NCI-H1092 treated with DMSO at 0.1 percent for 48 hours (cell line): Measurements from ENCODE around the gene RAP2B.
"Not testable (repeated sequence)": the region's sequence is repeated elsewhere in the genome, so short reads cannot be mapped to it uniquely, and the experiment has no call there.

Experiments used
- DNase-seq: peaks from one replicate; lab custom pipeline; 2025; lab: John Stamatoyannopoulos, UW

Gene RAP2B

GRCh38 chr3:153193786-153194476 lies 31.9 kb downstream of the RAP2B start:
- DNase-seq = not testable (repeated sequence)

- DNase-seq = no peak
Measured at GRCh38 chr3:153195349-153195879, 33.4 kb downstream of the RAP2B start.

- no peak for DNase-seq
Measured at GRCh38 chr3:153209596-153209995, 47.6 kb downstream of the RAP2B start.

GRCh38 chr3:153210146-153210545 lies 48.1 kb downstream of the RAP2B start:
- DNase-seq = no peak

- DNase-seq = no peak
Measured at GRCh38 chr3:153210660-153211059, 48.6 kb downstream of the RAP2B start.

- DNase-seq = no peak
Measured at GRCh38 chr3:153215497-153215896, 53.5 kb downstream of the RAP2B start.

GRCh38 chr3:153215966-153216365 lies 53.9 kb downstream of the RAP2B start:
- DNase-seq = no peak

GRCh38 chr3:153216928-153217327 lies 54.9 kb downstream of the RAP2B start:
- DNase-seq = no peak

- DNase-seq = no peak
Measured at GRCh38 chr3:153219146-153219545, 57.1 kb downstream of the RAP2B start.
